HCT116 (cell line): ENCODE measurements around the gene CFAP46. TPM values are rescaled to one million over a fixed set of nuclear protein-coding genes. Genes with fewer than 3 reads are reported as not detected.

ENCODE experiments used
- ATAC-seq: fragments of 200-7000 bp; cut with Tn5 transposase; 2 replicates; pipeline ENCODE4 v1.9.1; 2020; ENCODE audit warnings: mild to moderate bottlenecking, moderate library complexity
- BruUV-seq: library from RNA; stranded (reverse); fragments of 400-500 nt; replicated peaks from 2 replicates; lab custom pipeline; 2021; lab: Mats Ljungman, UMichigan
- CTCF ChIA-PET: fragments of 300-600 bp; sonication (Branson Sonifier 250); formaldehyde crosslinking; loops from one replicate; lab custom pipeline; 2021; ENCODE audit warnings: antibody characterized with exemption; lab: Charles Lee
- POLR2A ChIA-PET: fragments of 300-600, 350-600 bp; sonication (Branson Sonifier 250); formaldehyde crosslinking; loops from one replicate; lab custom pipeline; 2021; ENCODE audit warnings: antibody characterized with exemption; lab: Charles Lee
- RAD21 ChIA-PET, 2 experiments: fragments of 300-600 bp; sonication (Branson Sonifier 250); formaldehyde crosslinking; loops; one replicate each; lab custom pipeline; 2023; ENCODE audit warnings: low total read pairs in 2 of 2; ENCODE audit not compliant: uncharacterized antibody in 2 of 2, unreplicated experiment in 2 of 2, low non-redundant PET in 1 of 2; lab: Charles Lee
- DNase-seq: peaks from one replicate; pipeline ENCODE4 v3.0.0-alpha.2; 2010; ENCODE audit warnings: low read depth, low spot score
- H2AFZ ChIP-seq: fragments of 200-600 bp; shearing (Covaris generic), sonication (generic); 2 replicates; pipeline ENCODE4 v1.6.1; 2017; ENCODE audit warnings: low read depth, mixed run types, mixed read lengths, antibody characterized with exemption, low read length; ENCODE audit not compliant: poor library complexity, severe bottlenecking
- H3K27ac ChIP-seq: 2 replicates; pipeline ENCODE4 v1.5.1; 2012; ENCODE audit warnings: low read depth, low read length
- H3K27me3 ChIP-seq: fragments of 200-600 bp; sonication (generic); 2 replicates; pipeline ENCODE4 v1.6.1; 2016; ENCODE audit warnings: mixed run types, low read length, mixed read lengths; ENCODE audit not compliant: insufficient read depth
- H3K36me3 ChIP-seq, 2 experiments: fragments of 200-500 bp in 1 of 2; fragments of 200-600 bp in 1 of 2; sonication (Bioruptor generic) in 1 of 2; sonication (generic) in 1 of 2; 2 replicates each; pipeline versions ENCODE4 v1.5.1 to v1.6.1; 2014 to 2016; ENCODE audit warnings: low read length in 2 of 2, inconsistent platforms in 1 of 2, mixed read lengths in 1 of 2, mixed run types in 1 of 2; ENCODE audit not compliant: insufficient read depth in 2 of 2, control insufficient read depth in 1 of 2
- H3K4me1 ChIP-seq, 2 experiments: fragments of 200-600 bp in 1 of 2; sonication (generic) in 1 of 2; 2 replicates each; pipeline versions ENCODE4 v1.5.1 to v1.6.1; 2012 to 2017; ENCODE audit warnings: low read length in 2 of 2, inconsistent platforms in 1 of 2, mild to moderate bottlenecking in 1 of 2, mixed read lengths in 1 of 2, mixed run types in 1 of 2, moderate library complexity in 1 of 2; ENCODE audit not compliant: insufficient read depth in 2 of 2, control insufficient read depth in 1 of 2
- H3K4me2 ChIP-seq: fragments of 200-600 bp; sonication (generic); 2 replicates; pipeline ENCODE4 v1.6.1; 2017; ENCODE audit warnings: mixed run types, low read length, mixed read lengths
- H3K4me3 ChIP-seq, 2 experiments: fragments of 200-600 bp in 1 of 2; sonication (generic) in 1 of 2; replicated peaks in 1 of 2; 2 replicates each; pipeline ENCODE4 v1.5.1; 2011 to 2016; ENCODE audit warnings: low read length in 2 of 2, control low read depth in 1 of 2, low read depth in 1 of 2, mild to moderate bottlenecking in 1 of 2, mixed read lengths in 1 of 2, mixed run types in 1 of 2
- H3K79me2 ChIP-seq: fragments of 200-600 bp; sonication (generic); 2 replicates; pipeline ENCODE4 v1.6.1; 2017; ENCODE audit warnings: mild to moderate bottlenecking, mixed run types, low read length, moderate library complexity, mixed read lengths; ENCODE audit not compliant: insufficient read depth
- H3K9ac ChIP-seq: fragments of 200-600 bp; sonication (generic); 2 replicates; pipeline ENCODE4 v1.6.1; 2016; ENCODE audit warnings: low read length, mixed read lengths
- H3K9me2 ChIP-seq: fragments of 200-600 bp; sonication (generic), shearing (Covaris generic); 2 replicates; pipeline ENCODE4 v1.6.1; 2017; ENCODE audit warnings: mixed run types, mild to moderate bottlenecking, moderate library complexity; ENCODE audit not compliant: insufficient read depth
- H3K9me3 ChIP-seq, 2 experiments: fragments of 200-500 bp in 1 of 2; fragments of 200-600 bp in 1 of 2; sonication (Bioruptor generic) in 1 of 2; sonication (generic) in 1 of 2; 2 replicates each; pipeline ENCODE4 v1.6.1; 2014 to 2017; ENCODE audit warnings: low read length in 2 of 2, mixed read lengths in 2 of 2, inconsistent platforms in 1 of 2, low read depth in 1 of 2, mild to moderate bottlenecking in 1 of 2, mixed run types in 1 of 2, moderate library complexity in 1 of 2; ENCODE audit not compliant: control insufficient read depth in 1 of 2, insufficient read depth in 1 of 2
- H4K20me1 ChIP-seq: fragments of 200-600 bp; sonication (generic), shearing (Covaris generic); 2 replicates; pipeline ENCODE4 v1.6.1; 2017; ENCODE audit warnings: mixed run types, mild to moderate bottlenecking, moderate library complexity; ENCODE audit not compliant: insufficient read depth
- ATF3 ChIP-seq: IDR thresholded peaks from 2 replicates; pipeline ENCODE4 v1.6.1; 2012
- ELF1 ChIP-seq: IDR thresholded peaks from 2 replicates; pipeline ENCODE4 v1.6.1; 2012; ENCODE audit warnings: low read depth, borderline replicate concordance
- EZH2 ChIP-seq: fragments of 200-600 bp; sonication (generic); IDR thresholded peaks from 2 replicates; pipeline ENCODE4 v1.6.1; 2017; ENCODE audit warnings: antibody characterized with exemption, mixed run types
- FOSL1 ChIP-seq: IDR thresholded peaks from 2 replicates; pipeline ENCODE4 v1.6.1; 2012; ENCODE audit warnings: low read depth
- RAD21 ChIP-seq: IDR thresholded peaks from 2 replicates; pipeline ENCODE4 v1.6.1; 2012; ENCODE audit warnings: low read depth, mild to moderate bottlenecking
- SP1 ChIP-seq: IDR thresholded peaks from 2 replicates; pipeline ENCODE4 v1.6.1; 2012; ENCODE audit warnings: low read depth
- SRF ChIP-seq: IDR thresholded peaks from 2 replicates; pipeline ENCODE4 v1.6.1; 2012; ENCODE audit warnings: low read depth
- TCF7L2 ChIP-seq: IDR thresholded peaks from 2 replicates; pipeline ENCODE4 v1.7.0; 2011; ENCODE audit warnings: borderline replicate concordance, inconsistent platforms; ENCODE audit not compliant: insufficient read depth, insufficient read length; ENCODE audit errors: extremely low read depth
- ZBTB33 ChIP-seq: IDR thresholded peaks from 2 replicates; pipeline ENCODE4 v1.6.1; 2011; ENCODE audit warnings: mild to moderate bottlenecking, low read length, moderate library complexity; ENCODE audit not compliant: insufficient replicate concordance; ENCODE audit errors: extremely low read depth
- ZFX ChIP-seq: fragments of 450-650 bp; IDR thresholded peaks from 2 replicates; pipeline ENCODE4 v1.6.1; 2017
- intact Hi-C: fragments of 100-400 bp; cut with micrococcal nuclease; formaldehyde crosslinking; loops from 2 replicates; pipeline ENCODE4 v1.10.0; 2022
- total RNA-seq: library from RNA; stranded (reverse); gene quantifications from one replicate; pipeline ENCODE4 v1.2.1, GENCODE V29; 2021; ENCODE audit not compliant: unreplicated experiment

CFAP46 gene
- total RNA-seq, 1 experiment from 2014 or later: 1.4 TPM

- no peaks in the 10 kb centered on the region for H3K9me3 ChIP-seq
- RAD21 ChIA-PET: no interaction called here
- TF ChIP-seq ZFX (no peak), ATF3 (no peak), SP1 (no peak), RAD21 (no peak), EZH2 (no peak), ZBTB33 (no peak), FOSL1 (no peak), SRF (no peak), TCF7L2 (no peak), ELF1 (no peak)
- no peak overlapping the region for H2AFZ ChIP-seq
- no peak overlapping the region for H3K27ac ChIP-seq
- ATAC-seq: no peak
- H3K4me3 ChIP-seq: no peak overlapping the region
- CTCF ChIA-PET: no interaction called here
- no peaks in the 10 kb centered on the region for H3K9me2 ChIP-seq
- H3K4me1 ChIP-seq: no peaks in the 10 kb centered on the region
- BruUV-seq: no TSS peak
- POLR2A ChIA-PET: no interaction called here
- no peaks in the 10 kb centered on the region for H3K27me3 ChIP-seq
- H3K9ac ChIP-seq: no peak overlapping the region
- DNase-seq: no peak
- H3K79me2 ChIP-seq: no peaks in the 10 kb centered on the region
- H3K36me3 ChIP-seq: no peaks in the 10 kb centered on the region
- intact Hi-C loops: no loop called here
- no peak overlapping the region for H3K4me2 ChIP-seq
- H4K20me1 ChIP-seq: no peaks in the 10 kb centered on the region
These were observed 138.1 kb downstream of the CFAP46 start for GRCh38 chr10:132804287-132804686.
